ENCODE measurements around the gene ATP6V1E1. TPM values are rescaled to one million over a fixed set of nuclear protein-coding genes. Genes with fewer than 3 reads are reported as not detected.

Gene ATP6V1E1
- polyA plus RNA-seq, 1 experiment: 198 TPM

GRCh38 chr22:17607891-17608521, 20.5 kb downstream of the ATP6V1E1 start:
- POLR2A ChIA-PET: interaction anchor here (0.9 kb wide), 1 partner anchor 22 kb away, joined by 3 read pairs; no protein-coding TSS in a partner anchor
- DNase-seq (ENCODE audit: low read depth, low spot score): no peak
- CTCF ChIA-PET: no interaction called here
- Histone ChIP-seq H3K27me3 (ENCODE audit: control insufficient read depth, insufficient read depth, low read length) (no peaks in the 10 kb centered on the region), H3K27ac (ENCODE audit: low read depth, low read length) (no peak overlapping the region), H3K9me3 (ENCODE audit: control insufficient read depth, insufficient read depth, low read length) (no peaks in the 10 kb centered on the region), H3K4me3 (ENCODE audit: low read depth, low read length) (no peak overlapping the region)
- TF ChIP-seq CTCF (IDR thresholded peaks at IDR 0.05; ENCODE audit: low read depth, low read length): no peak

DNA sequence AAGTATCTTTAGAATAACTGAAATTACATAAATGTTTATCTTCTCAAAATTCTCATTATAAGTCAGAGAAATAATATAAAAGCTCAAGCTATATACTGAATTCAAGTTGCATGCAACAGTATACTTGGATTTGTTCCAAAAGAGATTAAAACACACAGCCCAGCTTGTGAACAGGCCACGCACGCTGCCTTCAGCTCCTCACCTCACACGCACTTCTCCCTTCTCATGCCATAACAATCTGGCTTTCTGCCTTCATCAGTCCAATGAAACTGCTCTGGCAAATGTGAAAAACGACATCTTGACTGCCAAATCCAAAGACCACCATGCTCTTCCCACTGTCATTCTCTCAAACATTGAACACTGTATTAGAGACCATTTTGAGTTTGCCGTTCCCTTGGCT, 22.1 kb downstream of the ATP6V1E1 start:
- Histone ChIP-seq H3K27ac (ENCODE audit: low read depth, low read length) (no peak overlapping the region), H3K9me3 (ENCODE audit: control insufficient read depth, insufficient read depth, low read length) (no peaks in the 10 kb centered on the region), H3K4me3 (ENCODE audit: low read depth, low read length) (no peak overlapping the region), H3K27me3 (ENCODE audit: control insufficient read depth, insufficient read depth, low read length) (no peaks in the 10 kb centered on the region)
- peak; percentile 16 for DNase-seq (ENCODE audit: low read depth, low spot score)
- no peak for TF ChIP-seq CTCF (IDR thresholded peaks at IDR 0.05; ENCODE audit: low read depth, low read length)
- CTCF ChIA-PET: interaction anchor here (0.6 to 2.5 kb wide), 2 partner anchors 47 to 433 kb away, joined by 3 to 10 read pairs; no protein-coding TSS in a partner anchor
- POLR2A ChIA-PET: interaction anchor here (1.0 kb wide), 1 partner anchor 33 kb away, joined by 3 read pairs; no protein-coding TSS in a partner anchor

DNA sequence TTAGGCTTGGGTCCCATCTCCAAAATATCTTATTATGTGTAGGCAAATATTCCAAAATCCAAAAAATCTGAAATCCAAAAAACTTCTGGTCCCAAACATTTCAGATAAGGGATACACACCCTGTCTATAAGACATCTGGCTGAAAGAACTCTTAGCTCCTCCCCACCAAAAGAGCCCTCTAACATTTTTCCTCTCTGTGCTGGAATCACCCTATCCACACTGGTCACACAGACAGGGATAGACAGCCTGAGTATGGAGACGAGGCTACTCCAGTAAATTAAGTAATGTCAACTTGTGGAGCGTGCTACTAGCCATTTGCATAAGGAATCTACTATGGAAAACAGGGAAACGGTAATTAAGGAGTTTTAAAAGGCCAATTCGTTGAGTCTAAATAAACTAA, 24.9 kb downstream of the ATP6V1E1 start:
- H3K4me3 ChIP-seq (ENCODE audit: low read depth, low read length): no peak overlapping the region
- H3K27me3 ChIP-seq (ENCODE audit: control insufficient read depth, insufficient read depth, low read length): no peaks in the 10 kb centered on the region
- no peak for TF ChIP-seq CTCF (IDR thresholded peaks at IDR 0.05; ENCODE audit: low read depth, low read length)
- no peaks in the 10 kb centered on the region for H3K9me3 ChIP-seq (ENCODE audit: control insufficient read depth, insufficient read depth, low read length)
- no peak for DNase-seq (ENCODE audit: low read depth, low spot score)
- CTCF ChIA-PET: no interaction called here
- POLR2A ChIA-PET: no interaction called here
- H3K27ac ChIP-seq (ENCODE audit: low read depth, low read length): no peak overlapping the region

- ChIA-PET CTCF (interaction anchor here (1.0 kb wide), 1 partner anchor 429 kb away, joined by 4 read pairs; no protein-coding TSS in a partner anchor), POLR2A (no interaction called here)
- Histone ChIP-seq H3K27ac (ENCODE audit: low read depth, low read length) (no peak overlapping the region), H3K27me3 (ENCODE audit: control insufficient read depth, insufficient read depth, low read length) (no peaks in the 10 kb centered on the region), H3K4me3 (ENCODE audit: low read depth, low read length) (no peak overlapping the region), H3K9me3 (ENCODE audit: control insufficient read depth, insufficient read depth, low read length) (no peaks in the 10 kb centered on the region)
- TF ChIP-seq CTCF (IDR thresholded peaks at IDR 0.05; ENCODE audit: low read depth, low read length): no peak
- DNase-seq (ENCODE audit: low read depth, low spot score): no peak
Measured at GRCh38 chr22:17601031-17601430, 27.5 kb downstream of the ATP6V1E1 start.

DNA sequence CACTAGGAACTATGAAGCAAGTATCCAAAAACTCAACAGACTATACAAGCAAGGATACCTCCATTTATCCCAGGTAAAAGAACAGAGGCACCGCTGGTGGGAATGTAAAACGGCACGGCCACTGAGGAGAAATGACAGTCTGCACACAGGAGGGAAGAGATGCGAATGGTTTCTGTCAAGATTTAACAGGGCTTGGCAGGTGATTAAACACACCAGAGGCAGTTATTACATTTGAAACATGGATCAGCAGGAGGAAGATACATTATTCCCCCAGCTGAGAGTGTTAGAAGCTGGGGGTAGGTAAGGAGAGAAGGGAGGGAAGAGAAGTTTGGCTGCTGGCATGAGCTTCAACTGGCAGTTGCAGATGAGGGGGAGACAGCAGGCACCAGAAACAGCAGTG, 30.2 kb downstream of the ATP6V1E1 start:
- ChIA-PET POLR2A (no interaction called here), CTCF (no interaction called here)
- DNase-seq (ENCODE audit: low read depth, low spot score): no peak
- no peaks in the 10 kb centered on the region for H3K9me3 ChIP-seq (ENCODE audit: control insufficient read depth, insufficient read depth, low read length)
- H3K4me3 ChIP-seq (ENCODE audit: low read depth, low read length): no peak overlapping the region
- TF ChIP-seq CTCF (IDR thresholded peaks at IDR 0.05; ENCODE audit: low read depth, low read length): no peak
- H3K27ac ChIP-seq (ENCODE audit: low read depth, low read length): no peak overlapping the region
- no peaks in the 10 kb centered on the region for H3K27me3 ChIP-seq (ENCODE audit: control insufficient read depth, insufficient read depth, low read length)
